HG03342 (cell line): ENCODE measurements around the gene TMEM204.

ENCODE experiments used
- ATAC-seq: cut with Tn5 transposase; IDR thresholded peaks from one replicate; pipeline ENCODE4 v1.9.1; 2021; ENCODE audit warnings: mild to moderate bottlenecking, moderate library complexity; ENCODE audit not compliant: unreplicated experiment

Gene TMEM204

DNA sequence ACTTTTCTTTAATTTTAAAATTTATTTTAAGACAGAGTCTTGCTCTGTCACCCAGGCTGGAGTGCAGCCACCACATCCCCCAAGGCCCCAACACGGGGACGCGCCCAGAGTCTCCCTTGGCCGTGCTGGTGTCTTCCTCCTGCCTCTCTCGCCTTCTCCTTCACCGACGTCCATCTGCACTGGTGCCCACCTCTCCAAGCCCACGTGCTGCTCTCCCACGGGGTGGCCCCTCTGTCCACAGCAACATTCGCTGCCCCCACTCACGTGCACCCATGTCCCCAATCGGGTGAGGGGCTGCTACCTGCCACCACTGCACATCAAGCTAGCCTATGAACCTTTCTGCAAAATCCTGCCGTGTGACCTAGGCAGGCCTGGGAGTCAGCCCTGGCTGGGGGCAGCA is 3.1 kb downstream of the TMEM204 start:
- no peak for ATAC-seq

DNA sequence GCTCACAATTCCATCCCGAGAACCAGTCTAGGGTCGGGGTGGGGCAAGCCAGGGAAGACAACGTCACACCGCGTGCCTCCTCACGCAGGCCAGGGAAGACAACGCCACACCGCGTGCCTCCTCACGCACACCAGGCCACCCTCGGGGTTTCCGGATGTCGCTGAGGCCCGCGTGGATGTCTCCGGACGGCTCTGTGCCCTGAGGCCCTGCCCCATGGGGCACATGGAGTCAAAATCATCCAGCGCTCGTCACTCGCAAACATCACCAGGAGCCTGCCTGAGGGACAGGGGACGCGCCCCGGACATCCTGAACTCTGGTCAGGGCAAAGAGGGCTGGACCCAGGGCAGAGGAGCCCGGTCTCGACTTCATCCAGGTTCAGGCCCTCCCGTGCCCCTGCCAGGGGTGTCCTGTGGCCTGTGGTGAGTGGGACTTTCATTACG is 3.7 kb downstream of the TMEM204 start:
- no peak for ATAC-seq

DNA sequence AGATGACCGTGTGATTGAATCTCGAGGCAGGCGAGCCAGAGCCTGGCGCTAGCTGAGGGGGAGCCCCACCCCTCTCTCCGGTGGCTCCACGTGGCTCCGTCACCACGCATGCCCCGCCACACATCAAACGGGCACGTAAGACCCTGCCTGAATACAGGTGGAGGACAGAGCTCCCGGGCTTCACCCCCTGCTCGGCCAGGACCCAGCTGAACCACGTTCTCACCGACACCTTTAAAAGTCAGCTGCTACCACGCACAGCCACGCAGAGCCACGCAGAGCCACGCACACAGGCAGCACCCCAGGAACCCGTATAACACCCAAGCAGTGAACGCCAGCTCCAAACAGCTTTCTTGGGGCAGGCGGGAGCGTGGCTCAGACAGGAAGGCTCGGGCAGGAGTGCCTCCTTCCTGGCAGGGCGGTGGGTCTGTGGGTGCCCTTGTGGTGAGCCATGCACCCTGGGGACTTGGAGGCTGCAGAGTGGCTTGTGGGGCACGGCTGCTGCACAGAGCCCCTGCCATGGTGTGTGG is 4.4 kb downstream of the TMEM204 start:
- no peak for ATAC-seq

DNA sequence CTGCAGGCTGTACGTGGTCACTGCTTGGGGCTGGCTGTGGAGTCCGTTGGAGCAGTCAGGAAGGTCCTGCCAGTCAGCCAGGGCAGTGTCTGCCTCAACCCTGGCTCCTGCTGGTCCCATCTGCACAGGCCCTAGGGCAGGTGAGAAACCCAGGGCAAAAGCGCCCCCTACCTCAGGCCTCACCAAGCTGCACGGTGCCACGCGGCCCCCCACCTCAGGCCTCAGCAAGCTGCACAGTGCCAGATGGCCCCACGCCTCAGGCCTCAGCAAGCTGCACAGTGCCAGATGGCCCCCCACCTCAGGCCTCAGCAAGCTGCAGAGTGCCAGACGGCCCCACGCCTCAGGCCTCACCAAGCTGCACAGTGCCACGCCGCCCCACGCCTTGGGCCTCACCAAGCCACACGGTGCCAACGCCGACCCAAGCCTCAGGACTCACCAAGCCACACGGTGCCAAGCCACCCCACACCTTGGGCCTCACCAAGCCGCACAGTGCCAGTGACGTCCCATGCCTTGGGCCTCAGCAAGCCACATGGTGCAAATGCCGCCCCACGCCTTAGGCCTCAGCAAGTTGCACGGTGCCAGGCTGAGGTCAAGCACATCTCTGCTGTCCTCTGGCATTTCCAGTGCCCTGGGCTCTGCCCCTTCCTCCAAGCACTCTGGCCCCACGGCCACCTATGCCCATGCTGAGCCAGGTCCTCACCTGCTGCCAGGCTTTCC is 5.5 kb downstream of the TMEM204 start:
- ATAC-seq = no peak

DNA sequence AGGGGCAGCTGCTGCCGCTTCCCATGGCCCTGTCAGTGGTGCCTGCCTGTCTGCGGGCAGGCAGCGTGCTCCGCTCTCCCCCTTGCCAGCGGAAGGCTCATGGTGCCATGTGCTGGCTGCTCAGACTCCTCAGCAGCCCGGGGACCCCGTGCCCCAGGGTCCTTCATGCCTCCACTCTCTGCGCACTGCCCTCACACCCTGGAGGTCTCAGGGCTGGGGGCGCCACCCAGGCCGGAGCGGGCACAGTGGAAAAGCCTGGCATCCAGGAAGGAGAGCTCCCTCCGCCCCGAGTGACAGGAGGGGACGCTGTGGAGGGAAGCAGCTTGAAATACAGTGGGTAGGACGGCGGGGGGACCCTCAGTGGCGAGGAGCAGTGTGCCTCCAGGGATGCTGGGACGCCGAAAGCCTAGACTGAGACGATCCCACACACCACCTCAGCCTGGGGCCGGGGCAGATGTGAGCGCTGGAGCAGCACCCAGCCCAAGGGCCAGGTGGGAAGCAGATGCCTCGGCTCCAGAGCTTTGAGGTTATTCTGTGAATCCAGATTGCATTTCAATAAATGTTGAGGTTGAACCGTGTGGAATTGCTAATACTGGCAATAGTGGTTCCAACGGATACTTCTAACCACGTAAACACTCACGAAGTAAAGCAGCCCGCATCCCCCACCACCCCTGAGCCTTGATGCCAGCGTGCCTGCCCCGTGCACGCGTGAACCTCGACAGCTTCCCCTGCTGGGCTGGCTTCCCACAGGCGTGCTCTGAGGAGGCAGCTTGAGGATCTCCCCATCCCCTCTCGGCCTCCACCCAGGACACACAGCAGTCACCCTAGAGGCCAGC is 6.5 kb downstream of the TMEM204 start:
- ATAC-seq = no peak

DNA sequence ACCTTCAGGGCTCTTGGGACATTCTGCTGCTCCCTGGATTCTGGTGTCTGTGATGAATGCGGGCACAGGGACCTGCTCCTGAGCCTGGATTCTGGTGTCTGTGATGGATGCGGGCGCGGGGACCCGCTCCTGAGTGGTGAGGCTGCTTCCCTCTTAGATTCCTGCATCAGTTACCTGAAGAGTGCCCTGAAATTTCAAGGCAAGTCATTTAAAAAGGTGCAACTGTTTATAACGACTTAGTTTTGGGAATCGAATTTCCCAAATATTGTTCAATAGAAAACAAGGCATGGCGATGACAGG is 7.0 kb downstream of the TMEM204 start:
- ATAC-seq = no peak

DNA sequence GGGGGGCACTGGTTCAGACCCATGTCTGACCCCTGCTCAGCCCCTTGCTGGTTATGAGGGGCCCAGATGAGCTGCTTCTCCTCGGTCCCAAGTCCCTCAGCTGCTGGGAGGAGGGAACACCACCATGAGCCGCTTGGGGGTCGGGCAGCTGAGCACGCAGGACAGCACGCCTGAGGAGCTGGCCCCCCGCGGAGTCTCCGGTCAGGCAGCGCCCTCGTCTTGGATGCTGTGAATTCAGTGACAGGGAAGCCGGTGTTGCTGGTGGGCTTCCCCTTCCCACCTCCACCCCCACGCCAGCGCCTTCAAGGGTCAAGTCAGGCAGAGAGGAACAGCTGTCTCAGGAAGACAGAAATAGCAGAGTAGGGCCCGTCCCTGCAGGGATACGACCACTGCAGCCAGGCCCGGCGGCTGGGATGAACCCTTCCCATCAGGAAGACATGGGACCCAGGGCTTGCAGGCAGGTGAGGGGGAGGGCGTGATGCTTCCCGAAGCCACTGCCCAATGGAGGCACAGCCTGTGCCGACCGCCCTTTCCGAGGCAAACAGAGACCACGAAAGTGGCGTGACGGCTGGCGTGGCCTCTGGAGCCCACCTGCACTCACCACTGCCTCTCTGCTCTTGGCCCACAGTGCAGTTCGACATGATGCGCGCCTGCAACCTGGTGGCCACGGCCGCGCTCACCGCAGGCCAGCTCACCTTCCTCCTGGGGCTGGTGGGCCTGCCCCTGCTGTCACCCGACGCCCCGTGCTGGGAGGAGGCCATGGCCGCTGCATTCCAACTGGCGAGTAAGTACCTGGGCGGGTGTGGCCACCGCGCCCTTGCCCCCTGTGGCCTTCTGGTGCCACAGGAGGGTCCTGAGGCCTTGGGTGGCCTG is 8.1 kb downstream of the TMEM204 start:
- no peak for ATAC-seq

DNA sequence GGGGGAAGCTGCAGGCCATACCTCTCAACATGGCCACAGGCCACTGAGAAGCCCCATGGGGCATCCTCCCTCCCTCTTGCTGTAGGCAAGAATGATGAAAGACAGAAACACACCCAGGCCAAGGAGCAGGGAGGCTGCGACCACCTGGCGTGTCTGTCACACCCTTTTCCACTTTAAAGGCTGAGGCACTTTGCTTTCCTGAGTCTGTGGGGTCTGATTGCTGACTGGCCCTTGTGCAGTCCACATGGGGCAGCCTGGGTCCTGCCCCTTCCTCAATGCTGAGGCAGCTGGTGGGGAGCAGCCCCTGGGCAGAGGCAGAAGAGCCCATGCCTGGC is 8.7 kb downstream of the TMEM204 start:
- no peak for ATAC-seq

DNA sequence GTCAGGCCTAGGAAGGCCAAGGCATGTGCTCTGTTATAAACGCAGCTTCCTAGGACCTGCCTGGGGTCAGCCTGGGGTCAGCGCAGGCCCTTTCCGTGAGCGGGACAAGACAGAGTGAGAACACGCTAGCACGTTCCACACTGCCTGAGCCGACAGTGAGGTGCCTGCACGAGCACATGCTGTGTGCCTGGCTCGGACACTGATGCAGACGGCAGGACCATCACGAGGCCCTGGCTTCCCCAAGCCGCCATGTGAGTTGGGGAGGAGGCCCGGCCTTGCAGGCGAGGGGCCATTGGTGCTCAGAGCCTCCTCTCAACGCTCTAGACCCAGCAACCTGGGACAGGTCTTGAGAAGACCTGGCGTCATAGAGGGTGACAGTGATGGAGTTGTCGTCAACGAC is 9.1 kb downstream of the TMEM204 start:
- no peak for ATAC-seq

DNA sequence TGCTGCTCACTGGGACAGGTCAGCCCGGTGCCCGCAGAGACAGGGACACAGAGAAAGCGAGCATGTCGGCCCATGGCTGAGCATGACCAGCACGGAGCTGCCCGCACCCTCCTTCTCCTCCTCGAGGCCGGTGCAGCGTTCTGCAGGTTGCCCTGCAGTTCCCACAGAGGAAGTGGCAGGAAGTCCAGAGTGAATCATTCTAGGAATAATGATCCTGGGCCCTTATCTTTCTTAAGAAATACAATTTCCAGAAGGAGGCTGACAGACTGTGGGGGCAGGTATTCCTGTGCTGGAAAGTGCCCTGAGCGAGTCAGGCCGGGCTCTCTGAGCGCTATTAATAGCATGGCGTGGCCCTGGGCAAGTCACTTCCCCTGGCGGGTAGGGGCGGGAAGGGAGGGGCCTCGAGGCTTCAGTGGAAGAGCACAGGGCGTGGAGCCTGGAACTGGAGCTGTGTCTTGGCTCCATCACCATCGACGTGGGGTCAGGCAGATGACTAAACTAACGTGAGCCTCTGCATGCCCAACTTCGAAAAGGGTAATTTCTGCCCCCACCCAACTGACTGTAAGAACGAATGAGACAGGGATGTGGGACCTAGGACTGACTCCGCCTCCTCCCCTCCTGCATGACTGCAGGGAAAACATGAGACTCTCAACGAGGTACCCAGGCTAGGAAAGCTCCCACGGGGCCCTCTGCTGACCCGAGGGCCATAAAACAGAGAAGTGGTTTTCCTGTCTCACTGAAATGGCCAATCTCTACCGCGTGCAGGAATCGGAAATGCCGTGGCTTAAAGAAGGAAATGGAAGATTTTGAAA is 9.8 kb downstream of the TMEM204 start:
- ATAC-seq = no peak

DNA sequence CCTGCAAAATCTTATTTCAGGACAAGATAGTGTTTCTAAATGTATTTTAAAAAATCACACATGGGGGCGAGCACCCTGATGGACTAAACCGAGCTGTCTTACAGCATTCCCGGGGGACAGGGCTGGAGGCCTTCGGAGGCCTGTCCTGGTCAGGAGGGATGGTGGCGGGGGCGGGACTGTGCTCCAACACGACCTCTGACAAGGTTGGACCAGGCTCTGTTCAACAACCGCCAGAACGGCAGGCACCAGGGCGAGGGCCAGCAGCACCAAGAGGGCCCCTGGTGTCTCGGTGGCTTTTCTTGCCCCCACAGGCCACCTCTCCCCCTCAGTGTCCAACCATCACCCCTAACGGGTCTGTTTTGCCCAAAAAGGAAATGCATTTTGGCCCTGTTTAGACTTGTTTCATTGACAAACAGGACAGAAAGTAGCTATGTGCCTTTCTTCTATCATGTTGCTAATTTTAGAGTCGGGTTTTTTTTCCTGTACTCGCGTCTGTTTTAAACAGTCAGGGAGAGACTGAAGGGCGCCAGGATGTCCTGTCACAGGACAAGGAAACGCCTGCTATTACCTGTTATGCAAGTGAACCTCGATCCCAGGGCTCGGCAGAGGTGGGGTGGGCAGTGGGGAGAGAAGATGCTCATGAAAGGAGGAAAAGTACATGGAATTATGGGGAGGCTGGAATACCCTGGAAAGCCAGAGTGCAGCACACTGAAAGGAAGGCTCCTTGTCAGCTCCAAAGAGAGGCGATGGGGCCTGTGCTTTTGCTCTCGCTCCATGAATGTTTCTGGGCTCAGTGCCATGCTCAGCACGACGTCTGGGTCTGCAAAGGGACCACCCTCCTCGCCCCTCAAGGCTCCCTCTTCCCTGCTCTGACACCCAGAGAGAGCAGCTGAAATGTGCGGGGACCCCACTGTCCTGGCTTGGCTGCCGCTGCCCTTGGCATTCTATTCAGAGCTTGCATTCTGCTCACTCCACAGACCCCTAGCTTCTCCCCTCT is 11.9 kb downstream of the TMEM204 start:
- no peak for ATAC-seq

DNA sequence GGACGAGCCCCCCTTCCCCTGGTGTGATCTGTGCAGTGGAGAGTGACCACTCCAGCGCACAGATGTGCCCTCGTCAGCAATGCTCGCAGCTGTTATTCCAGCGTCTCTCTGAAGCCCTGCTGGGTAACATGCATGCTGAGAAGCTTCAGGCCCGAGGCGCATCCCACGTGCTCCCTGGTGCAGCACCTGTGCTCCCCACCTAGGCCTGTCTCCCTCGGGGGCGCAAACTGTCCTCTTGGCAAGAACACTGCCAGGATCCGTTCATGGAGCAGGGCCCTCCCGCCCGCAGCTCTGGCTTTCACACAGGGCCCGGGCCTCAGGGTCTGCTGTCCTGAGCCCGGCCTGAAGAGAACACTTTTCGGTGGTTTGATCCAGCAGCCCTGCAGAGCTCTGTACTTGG is 13.0 kb downstream of the TMEM204 start:
- ATAC-seq = no peak

DNA sequence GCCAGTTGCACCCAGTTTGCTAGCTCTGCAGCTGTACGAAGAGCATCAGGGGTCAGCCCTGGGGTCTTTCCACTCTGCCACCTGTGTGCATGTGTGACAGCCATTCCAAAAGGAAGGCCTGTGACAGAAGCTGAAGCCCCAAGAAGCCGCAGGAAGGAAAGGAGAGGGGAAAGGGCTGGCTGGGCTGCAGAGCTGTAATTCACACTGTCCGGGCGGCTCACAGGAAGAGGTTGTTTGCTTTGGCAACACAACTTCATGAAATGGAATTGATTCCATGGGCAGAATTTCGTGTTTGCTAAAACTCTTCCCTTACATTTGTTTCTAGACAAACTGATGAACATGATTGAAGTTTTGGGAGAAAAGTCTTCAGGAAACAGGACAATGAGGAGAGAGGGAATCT is 14.8 kb downstream of the TMEM204 start:
- no peak for ATAC-seq

DNA sequence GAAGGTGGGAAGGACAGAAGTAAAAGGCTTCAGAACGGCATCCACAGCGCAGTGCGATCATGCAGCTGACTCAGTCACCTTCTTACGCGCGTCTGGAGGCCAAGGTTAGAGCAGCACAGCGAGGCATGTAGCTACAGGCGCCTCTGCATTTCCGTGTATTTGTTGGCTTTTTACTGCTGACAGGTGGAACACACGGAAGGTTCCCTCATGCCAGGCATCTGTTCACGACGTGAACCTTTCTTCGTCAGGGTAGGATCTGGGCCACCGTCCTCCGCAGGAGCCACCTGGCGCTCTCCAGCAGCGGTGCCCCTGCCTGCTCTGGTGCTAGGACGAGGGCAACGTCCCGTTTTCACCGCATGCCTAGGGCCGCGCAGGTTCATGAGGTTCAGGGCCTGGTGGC is 15.3 kb downstream of the TMEM204 start:
- ATAC-seq = no peak

DNA sequence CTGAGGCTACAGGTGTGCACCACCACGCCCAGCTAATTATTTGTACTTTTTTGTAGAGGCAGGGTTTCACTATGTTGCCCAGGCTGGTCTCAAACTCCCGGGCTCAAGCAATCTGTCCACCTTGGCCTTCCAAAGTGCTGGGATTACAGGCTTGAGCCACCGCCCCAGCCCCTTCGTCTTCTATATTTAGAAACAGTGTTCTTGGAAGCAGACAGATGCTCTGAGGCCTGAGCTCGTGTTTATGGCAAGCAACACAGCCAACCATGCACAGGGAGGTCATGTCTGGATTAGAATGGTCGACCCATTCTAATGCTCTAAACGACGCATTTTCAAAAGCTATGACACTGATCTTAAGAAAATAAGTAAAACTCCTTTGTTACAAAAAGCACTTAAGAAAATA is 16.6 kb downstream of the TMEM204 start:
- ATAC-seq = no peak

DNA sequence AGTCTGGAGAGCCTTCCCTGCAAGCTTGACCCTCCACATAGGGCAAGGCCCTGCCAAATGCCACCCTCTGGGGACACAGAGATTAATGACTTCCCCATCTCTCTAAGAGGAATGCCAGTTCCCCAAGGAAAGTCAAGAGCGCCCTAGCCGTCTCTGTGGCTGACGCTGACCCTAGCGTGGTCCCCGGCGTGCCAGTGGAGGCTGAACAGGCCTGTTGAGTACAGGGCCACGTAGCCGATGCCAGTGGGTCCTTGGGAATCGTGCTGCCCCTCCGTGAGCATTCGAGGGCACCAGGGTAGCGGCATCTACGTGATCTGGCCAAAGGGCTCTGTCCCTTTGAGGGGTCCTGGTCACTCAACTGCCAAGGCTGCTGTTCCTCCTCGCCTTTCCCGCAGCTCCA is 17.2 kb downstream of the TMEM204 start:
- no peak for ATAC-seq

DNA sequence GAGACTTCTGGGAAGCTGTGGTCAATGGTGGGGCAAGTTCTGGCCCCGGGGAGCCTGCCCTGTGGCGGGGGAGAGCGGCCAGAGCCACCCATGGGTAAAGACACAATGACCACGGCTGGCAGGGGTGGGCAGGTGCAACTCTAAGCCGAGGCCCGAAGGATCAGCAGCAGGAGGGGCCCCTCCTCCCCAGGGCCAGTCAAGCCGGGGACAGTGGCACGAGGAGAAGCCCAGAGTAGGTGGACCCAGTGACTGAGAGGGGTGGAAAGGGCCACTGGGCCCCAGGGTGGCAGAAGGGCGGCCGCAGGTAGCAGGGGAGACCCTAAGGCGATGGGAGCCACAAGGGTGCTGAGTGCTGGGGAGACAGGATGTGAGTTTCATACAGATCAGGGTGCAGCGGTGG is 17.7 kb downstream of the TMEM204 start:
- ATAC-seq = no peak

DNA sequence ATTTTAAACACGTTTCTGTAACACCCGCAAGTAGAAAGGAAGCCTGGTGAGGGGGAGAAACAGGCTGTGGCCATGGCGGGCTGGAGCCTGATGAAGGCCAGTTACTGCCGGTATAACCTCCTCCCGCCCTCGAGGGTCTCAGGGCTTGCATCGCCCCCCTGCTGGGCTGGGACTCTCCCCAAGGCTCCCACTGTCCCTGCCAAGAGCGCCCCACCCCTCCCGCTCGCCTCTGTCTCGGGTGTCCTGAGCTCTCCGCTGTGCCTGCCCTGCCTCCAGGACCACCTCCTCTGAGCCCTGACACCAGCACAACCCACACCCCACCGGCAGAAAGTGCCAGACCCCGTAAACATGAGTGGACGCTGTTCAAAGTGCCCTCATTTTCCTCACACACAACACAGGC is 18.7 kb downstream of the TMEM204 start:
- no peak for ATAC-seq
